Measurements from ENCODE around the gene VPS54.
A peak's percentile ranks its signal among the peaks of the same experiment; 100 is the strongest.

The VPS54 gene

DNA sequence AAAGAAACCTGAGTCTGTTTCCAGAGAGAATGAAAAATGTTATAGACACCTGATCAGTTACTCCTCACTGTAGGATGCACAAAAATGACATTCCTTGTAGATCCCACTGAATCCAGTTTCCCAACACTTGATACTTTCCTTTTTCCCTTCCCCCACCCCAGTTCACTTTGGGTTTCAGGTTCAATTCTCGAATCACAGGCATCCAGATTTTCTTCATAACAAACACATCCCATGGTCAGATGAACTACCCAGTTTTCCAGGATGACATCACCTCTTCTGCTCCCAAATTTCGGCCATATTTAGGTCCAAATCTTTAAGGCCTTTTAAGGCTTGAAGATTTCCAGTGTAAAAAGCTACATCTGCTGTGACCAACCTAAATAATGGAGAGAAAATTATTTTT lies 126.1 kb downstream of the VPS54 start:
- TF ChIP-seq, protein P1, sequence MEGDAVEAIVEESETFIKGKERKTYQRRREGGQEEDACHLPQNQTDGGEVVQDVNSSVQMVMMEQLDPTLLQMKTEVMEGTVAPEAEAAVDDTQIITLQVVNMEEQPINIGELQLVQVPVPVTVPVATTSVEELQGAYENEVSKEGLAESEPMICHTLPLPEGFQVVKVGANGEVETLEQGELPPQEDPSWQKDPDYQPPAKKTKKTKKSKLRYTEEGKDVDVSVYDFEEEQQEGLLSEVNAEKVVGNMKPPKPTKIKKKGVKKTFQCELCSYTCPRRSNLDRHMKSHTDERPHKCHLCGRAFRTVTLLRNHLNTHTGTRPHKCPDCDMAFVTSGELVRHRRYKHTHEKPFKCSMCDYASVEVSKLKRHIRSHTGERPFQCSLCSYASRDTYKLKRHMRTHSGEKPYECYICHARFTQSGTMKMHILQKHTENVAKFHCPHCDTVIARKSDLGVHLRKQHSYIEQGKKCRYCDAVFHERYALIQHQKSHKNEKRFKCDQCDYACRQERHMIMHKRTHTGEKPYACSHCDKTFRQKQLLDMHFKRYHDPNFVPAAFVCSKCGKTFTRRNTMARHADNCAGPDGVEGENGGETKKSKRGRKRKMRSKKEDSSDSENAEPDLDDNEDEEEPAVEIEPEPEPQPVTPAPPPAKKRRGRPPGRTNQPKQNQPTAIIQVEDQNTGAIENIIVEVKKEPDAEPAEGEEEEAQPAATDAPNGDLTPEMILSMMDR (IDR thresholded peaks at IDR 0.05; ENCODE audit: extremely low read depth, missing control alignments), result no peak
- DNase-seq (ENCODE audit: low spot score), result no peak

DNA sequence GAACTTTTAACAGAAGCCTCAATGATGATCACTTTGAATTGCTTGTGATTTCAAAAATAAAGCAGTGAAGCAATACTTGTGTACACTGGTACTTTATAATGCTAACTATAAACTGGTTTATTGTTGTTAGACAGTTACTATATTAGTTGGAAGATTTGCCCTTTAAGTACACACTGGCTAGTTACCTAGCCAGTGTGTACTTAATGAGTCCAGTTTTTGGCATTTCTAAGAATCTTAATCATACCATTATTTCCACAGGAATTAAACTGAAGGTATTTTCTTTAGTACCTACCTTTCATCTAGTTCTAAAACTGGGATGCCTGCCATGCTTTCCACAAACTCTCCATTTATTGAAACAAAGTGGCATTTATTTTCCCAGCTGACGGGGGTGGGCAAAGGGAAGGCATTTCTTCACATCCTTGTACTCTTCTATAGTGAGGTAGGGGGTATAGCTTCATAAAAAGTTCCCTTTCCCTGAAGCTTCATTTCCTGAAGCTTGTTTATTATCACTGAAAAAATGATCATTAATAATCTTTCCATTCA lies 127.7 kb downstream of the VPS54 start:
- DNase-seq (ENCODE audit: low spot score), result no peak
- TF ChIP-seq, protein P1 (IDR thresholded peaks at IDR 0.05; ENCODE audit: extremely low read depth, missing control alignments), result no peak

DNA sequence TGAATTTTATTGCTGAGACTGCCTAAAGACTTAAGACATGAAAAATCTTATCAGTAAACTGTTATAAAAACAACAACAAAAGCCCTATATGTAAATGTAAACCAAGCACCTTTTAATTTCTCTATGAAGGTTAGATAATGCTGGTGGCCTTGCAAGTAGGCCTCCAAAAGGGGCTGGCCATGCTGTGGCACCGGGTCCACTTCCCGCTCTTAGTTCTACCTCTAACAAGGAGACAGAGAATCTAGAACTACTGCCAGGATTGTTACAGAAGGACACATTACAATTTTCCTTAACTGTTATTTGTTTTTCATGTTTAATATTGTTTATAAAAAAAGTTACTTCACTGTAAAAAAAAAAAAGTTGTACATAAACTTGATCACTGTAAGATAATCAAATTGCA lies 128.6 kb downstream of the VPS54 start:
- DNase-seq (ENCODE audit: low spot score), result no peak
- TF ChIP-seq, protein P1 (IDR thresholded peaks at IDR 0.05; ENCODE audit: extremely low read depth, missing control alignments), result no peak

DNA sequence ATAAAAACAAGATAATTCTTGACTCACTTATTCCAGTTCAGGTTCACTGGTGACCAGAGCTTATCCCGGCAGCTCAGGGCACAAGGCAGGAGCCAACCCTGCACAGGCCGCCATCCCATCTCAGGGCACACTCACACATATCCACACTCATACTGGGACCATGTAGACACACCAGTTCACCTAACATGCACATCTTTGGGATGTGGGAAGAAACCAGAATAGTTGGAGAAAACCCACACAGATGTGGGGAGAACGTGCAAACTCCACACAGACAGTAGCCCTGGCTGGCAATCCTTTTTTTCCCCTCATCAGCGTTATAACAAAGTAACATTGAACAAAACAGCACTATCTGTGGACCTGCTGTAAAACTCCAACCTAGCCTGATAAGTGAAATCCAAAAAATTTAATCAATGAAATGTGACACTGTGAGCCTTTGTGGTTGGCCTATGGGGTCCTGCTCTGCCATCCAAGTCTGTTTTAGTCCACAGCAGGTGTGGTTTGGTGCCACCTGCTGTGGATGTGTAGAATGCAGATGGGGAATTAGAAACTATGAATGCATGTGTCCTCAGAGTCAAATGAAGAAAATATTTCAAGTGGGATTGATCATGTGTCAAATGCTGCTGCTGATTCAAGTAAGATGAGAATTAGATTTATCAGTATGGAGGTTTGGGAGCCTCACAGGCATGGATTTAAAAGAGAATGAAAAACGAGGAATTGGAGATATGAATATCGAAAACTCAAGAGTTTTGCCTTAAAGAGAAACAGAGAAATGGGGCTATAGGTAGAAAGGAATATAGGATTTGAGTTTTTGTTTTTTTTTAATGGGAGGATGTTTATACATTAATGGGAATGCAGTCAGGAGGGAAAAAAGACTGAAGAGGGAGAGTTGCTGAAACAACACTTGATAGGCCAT lies 130.5 kb downstream of the VPS54 start:
- TF ChIP-seq, protein P1 (IDR thresholded peaks at IDR 0.05; ENCODE audit: extremely low read depth, missing control alignments), result peak; percentile 75
- DNase-seq (ENCODE audit: low spot score), result peak; percentile 48

DNA sequence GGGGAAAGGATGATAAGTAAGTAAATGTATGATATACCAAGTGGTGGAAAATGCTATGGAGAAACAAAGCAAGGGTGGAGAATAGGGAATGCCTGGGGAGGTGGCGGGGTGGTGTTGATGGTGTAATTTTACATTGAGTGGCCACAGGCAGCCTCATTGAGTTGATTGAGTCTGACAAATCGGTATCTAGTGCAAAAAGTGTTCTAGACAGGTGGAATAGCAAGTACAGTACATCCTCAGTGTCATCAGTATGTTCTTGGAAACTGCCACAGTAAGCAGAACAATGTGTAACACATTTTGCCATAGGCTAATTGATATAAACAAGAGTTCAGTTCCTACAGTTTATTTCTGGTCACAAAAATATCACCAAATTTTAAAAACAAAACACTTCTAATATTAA lies 131.2 kb downstream of the VPS54 start:
- TF ChIP-seq, protein P1 (IDR thresholded peaks at IDR 0.05; ENCODE audit: extremely low read depth, missing control alignments), result no peak
- DNase-seq (ENCODE audit: low spot score), result no peak

DNA sequence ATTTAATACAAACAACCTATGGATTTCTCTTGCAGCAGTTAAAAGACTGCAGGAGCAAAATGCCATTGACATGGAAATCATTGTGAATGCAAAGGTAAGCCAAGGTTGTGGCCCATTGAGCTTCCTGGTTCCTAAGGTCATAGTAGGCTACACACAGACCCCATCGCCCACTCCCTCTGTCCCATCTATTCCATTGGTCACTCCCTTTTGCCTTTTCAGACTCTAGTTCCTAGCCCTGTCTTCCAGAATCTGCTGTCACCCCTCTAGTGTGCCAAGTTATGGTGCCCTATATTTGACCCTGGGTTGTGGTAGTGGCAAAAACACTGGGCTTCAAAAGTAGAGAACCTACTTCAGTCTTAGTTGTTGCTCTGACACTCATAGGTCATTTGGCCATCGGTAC lies 132.8 kb downstream of the VPS54 start:
- no peak for DNase-seq (ENCODE audit: low spot score)

More for the DNA sequence above, 132.8 kb downstream of the VPS54 start:
- TF ChIP-seq, protein P1 (IDR thresholded peaks at IDR 0.05; ENCODE audit: extremely low read depth, missing control alignments), result no peak

Measured in GM20000 (cell line).